GM10248 (cell line): ENCODE data around the gene TLE4.

Experiments used
- CTCF ChIA-PET: fragments of 300-600 bp; sonication (Branson Sonifier 250); formaldehyde crosslinking; extraction: SDS; loops from one replicate; lab custom pipeline; 2021; ENCODE audit warnings: antibody characterized with exemption; lab: Yijun Ruan, JAX
- POLR2A ChIA-PET: fragments of 350-650 bp; sonication (Branson Sonifier 250); formaldehyde crosslinking; extraction: SDS; loops from one replicate; lab custom pipeline; 2020; ENCODE audit warnings: antibody characterized with exemption; lab: Yijun Ruan, JAX
- DNase-seq: peaks from one replicate; pipeline ENCODE4 v3.0.0; 2012; ENCODE audit errors: extremely low spot score
- CTCF ChIP-seq: IDR thresholded peaks from 2 replicates; pipeline ENCODE4 v1.5.1; 2012; ENCODE audit warnings: mild to moderate bottlenecking, low read depth; ENCODE audit errors: extremely low read depth, missing control alignments, control extremely low read depth

Gene TLE4

GRCh38 chr9:79663300-79663699 lies 91.5 kb downstream of the TLE4 start:
- TF ChIP-seq CTCF, result no peak
- POLR2A ChIA-PET, result no interaction called here
- DNase-seq, result no peak
- CTCF ChIA-PET, result interaction anchor here (2.2 to 3.8 kb wide), 2 partner anchors 16 to 24 kb away, joined by 5 to 15 read pairs; no protein-coding TSS in a partner anchor

GRCh38 chr9:79663878-79664277 lies 92.1 kb downstream of the TLE4 start:
- CTCF ChIA-PET, result interaction anchor here (1.5 to 3.8 kb wide), 2 partner anchors 16 to 17 kb away, joined by 3 to 15 read pairs; no protein-coding TSS in a partner anchor
- no peak for TF ChIP-seq CTCF
- POLR2A ChIA-PET, result no interaction called here
- no peak for DNase-seq

- ChIA-PET POLR2A (no interaction called here), CTCF (interaction anchor here (1.5 to 3.8 kb wide), 2 partner anchors 17 kb away, joined by 3 to 15 read pairs; no protein-coding TSS in a partner anchor)
- TF ChIP-seq CTCF, result no peak
- DNase-seq, result no peak
Measured at GRCh38 chr9:79664375-79664831, 92.6 kb downstream of the TLE4 start.

- CTCF ChIA-PET, result interaction anchor here (0.9 to 3.8 kb wide), 3 partner anchors 9 to 18 kb away, joined by 3 to 15 read pairs (median 3); no protein-coding TSS in a partner anchor
- no peak for DNase-seq
- no peak for TF ChIP-seq CTCF
- POLR2A ChIA-PET, result no interaction called here
Measured at GRCh38 chr9:79665369-79665768, 93.6 kb downstream of the TLE4 start.

- no peak for TF ChIP-seq CTCF
- POLR2A ChIA-PET, result no interaction called here
- DNase-seq, result no peak
- CTCF ChIA-PET, result interaction anchor here (0.9 to 3.8 kb wide), 2 partner anchors 8 to 18 kb away, joined by 3 to 15 read pairs; no protein-coding TSS in a partner anchor
Measured at GRCh38 chr9:79665931-79666330, 94.2 kb downstream of the TLE4 start.

- no peak for TF ChIP-seq CTCF
- no peak for DNase-seq
- CTCF ChIA-PET, result interaction anchor here (1.0 kb wide), 1 partner anchor 26 kb away, joined by 4 read pairs; no protein-coding TSS in a partner anchor
- POLR2A ChIA-PET, result no interaction called here
Measured at GRCh38 chr9:79667120-79667519, 95.4 kb downstream of the TLE4 start.
